GM18519 (cell line): Measurements from ENCODE around the gene EHMT1.
"Not testable (repeated sequence)": the region's sequence is repeated elsewhere in the genome, so short reads cannot be mapped to it uniquely, and the experiment has no call there.

ENCODE experiments used
- ATAC-seq: cut with Tn5 transposase; IDR thresholded peaks from one replicate; pipeline ENCODE4 v1.9.1; 2021; ENCODE audit warnings: mild to moderate bottlenecking, moderate library complexity; ENCODE audit not compliant: unreplicated experiment, low FRiP score

Gene EHMT1

DNA sequence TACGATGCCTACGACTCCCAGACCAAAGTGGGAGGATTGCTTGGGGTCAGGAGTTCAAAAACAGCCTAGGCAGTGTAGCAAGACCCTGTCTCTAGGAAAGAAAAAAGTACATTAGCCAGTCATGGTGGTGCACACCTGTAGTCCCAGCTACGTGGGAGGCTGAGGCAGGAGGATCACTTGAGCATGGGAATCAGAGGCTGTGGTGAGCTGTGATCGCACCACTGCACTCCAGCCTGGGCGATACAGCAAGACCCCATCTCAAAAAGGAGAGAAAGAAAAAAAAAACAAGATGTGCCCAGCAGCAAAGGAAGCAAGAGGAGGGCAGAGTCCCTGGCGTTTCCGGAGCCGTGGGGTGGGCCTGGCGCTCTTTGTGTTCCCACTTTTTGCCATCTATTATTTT lies 179.3 kb downstream of the EHMT1 start:
- no peak for ATAC-seq

DNA sequence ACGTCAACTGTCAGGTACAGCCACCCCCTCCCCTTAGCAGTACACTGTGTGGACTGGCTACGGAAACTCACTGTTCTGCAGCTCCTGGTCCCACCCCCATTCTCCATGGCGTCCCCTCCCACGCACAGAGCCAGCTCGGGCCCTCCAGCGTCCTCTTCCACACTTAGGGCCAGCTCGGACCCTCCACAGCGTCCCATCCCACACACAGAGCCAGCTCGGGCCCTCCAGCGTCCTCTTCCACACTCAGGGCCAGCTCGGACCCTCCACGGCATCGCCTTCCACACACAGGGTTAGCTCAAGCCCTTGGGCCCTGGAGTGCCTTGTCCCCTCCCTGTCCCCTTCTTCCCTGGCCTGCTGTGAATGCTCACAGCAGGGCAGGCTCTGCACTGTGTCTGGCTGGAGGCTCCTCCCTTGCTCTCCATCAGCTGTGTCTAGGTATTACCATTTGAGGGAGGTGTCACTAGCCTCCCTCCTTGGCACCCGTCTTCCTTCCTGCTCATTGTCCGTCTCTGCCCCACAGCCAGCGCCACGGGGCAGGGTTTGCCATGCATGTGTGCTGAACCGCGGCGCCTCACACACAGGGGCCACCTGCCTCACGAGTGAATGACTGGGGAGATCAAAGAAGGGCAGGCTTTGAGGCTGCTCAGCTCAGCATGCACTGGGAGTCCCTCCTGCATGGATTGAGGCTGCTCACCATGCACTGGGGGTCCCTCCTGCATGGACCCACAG lies 180.3 kb downstream of the EHMT1 start:
- ATAC-seq: no peak

DNA sequence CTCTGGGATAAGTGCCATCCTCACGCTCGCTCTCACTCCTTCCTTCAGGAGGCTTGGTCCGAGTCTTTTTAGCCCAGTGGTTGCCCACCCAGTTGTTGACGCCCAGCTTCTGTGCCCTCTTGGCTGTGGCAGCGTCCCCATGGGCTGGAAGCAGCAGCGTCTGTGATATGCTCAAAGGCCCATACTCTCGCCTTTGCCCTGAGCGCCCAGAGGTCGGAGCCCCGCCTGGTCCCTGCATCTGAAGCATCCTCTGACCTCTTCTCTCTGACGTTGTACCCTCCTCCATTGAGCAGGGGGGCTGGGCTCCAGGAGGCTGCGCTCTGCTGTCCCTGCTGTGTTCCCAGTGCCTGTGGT lies 180.8 kb downstream of the EHMT1 start:
- ATAC-seq: no peak

DNA sequence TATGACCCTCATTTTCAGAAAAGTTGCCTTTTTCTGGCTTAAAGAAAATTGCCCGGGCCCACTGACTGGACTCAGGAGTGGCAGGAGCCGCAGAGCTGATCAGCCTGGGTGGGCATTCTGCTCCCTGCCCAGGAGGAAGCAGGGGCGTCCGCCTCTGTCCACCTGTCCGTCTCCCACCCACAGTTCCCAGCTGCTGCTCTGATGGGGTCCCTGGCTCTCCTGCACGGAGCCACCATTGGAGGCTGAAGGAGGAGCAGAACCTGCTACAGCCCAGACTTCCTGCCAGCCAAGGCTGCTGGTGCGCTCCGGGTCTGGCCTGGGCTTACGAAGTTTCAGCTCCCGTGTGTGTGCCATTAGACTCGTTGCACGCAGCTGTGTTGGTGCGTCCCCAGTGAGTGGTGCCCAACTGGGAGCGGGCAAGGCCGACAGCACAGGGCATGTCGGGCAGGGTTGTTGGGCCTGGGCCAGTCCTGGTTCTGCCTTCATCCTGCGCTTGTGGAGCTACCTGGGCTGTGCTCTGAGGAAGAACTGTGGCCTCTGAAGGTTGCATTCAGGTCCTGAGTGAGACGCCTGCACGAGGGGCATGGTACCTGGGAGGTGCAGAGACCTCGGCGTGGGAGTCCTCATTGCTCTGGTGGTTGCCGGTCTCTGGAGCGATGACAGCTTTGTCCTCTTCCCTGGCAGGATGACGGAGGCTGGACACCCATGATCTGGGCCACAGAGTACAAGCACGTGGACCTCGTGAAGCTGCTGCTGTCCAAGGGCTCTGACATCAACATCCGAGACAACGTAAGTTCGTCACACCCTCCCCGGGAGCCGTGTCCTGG lies 181.6 kb downstream of the EHMT1 start:
- ATAC-seq: no peak

DNA sequence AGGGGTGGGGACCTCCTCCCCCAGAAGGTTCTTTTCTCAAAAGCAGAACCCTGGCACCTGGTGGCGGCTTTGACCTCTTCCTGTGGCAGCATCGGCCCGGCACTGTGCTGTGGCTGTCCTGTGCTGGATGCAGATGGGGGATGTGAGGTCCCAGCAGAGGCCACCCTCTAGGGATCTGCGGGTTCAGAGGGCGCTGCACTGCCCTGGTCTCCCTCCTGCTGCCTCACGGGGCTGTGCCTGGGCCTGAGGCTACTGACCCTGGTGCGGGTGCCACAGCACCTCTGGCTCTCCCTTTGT lies 182.2 kb downstream of the EHMT1 start:
- ATAC-seq: no peak

DNA sequence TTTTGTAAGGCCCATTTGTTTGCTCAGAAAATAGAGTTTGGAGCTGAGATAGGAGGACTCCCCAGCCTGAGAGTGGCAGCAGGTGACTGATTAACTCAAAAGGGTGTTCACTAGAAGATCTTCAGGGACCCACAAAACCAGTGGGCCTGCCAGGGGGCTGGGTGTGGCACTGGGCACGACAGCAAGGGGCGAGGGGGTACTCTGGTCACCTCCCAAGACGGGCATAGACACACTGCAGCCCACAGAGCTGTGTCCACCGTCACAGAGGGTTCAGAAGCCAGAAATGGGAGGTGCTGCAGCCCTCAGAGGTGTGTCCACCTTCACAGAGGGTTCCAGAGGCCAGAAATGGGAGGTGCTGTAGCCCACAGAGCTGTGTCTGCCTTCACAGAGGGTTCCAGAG lies 183.2 kb downstream of the EHMT1 start:
- ATAC-seq: no peak

DNA sequence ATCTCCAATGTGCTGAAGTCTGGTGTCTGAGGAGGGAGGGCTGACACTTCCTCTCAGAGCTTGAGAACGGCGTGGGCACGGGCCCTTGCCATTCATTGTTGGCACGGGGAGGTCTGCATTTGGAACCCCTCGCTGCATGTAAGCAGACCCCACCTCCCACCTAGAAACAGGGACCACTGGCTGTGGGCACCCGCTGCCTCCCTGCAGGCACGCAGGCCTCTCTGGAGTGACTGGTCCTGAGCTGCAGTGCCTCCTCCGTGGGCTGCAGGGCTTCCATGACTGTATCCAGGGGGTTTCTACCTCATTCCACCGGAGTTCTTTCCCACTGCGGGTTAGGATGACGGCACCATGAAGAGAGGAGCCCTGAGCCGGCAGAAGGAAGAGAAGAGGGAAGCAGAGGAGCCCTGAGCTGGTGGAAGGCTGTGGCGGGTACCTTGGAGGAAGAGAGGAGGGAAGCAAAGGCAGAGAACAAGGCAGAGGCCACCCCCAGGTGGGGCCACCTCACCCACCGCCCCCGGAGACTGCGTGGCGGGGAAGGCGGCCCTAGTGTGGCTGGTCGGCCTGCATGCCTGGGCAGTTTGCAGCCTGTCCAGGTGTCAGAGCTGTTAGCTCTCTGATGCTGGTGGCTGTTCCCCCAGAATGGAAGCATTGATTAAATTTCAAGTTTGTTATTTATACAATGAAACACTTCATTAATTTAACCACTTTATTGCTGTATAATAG lies 183.9 kb downstream of the EHMT1 start:
- no peak for ATAC-seq

DNA sequence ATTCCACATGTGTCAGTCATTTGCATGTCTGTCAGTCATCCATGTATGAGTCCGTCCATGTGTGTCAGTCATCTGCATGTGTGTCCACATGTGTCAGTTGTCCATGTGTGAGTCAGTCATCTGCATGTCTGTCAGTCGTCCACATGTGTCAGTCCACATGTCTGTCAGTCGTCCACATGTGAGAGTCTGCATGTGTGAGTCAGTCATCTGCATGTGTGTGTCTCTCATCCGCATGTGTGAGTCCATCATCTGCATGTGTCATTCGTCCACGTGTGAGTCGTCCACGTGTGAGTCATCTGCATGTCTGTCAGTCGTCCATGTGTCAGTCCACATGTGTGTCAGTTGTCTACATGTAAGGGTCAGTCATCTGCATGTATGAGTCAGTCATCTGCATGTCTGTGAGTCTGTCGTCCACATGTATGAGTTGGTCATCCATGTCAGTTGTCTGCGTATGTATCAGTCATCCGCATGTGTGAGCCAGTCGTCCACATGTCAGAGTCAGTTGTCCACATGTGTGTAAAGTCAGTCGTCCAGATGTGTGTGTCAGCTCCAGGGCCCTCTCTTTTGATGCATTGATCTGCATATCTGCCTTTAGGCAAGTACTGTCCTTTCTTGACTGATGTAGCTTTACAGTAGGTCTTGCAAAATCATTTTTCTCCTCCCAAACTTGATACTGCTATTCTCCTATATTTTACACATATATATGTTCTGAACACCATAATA lies 186.3 kb downstream of the EHMT1 start:
- no peak for ATAC-seq

DNA sequence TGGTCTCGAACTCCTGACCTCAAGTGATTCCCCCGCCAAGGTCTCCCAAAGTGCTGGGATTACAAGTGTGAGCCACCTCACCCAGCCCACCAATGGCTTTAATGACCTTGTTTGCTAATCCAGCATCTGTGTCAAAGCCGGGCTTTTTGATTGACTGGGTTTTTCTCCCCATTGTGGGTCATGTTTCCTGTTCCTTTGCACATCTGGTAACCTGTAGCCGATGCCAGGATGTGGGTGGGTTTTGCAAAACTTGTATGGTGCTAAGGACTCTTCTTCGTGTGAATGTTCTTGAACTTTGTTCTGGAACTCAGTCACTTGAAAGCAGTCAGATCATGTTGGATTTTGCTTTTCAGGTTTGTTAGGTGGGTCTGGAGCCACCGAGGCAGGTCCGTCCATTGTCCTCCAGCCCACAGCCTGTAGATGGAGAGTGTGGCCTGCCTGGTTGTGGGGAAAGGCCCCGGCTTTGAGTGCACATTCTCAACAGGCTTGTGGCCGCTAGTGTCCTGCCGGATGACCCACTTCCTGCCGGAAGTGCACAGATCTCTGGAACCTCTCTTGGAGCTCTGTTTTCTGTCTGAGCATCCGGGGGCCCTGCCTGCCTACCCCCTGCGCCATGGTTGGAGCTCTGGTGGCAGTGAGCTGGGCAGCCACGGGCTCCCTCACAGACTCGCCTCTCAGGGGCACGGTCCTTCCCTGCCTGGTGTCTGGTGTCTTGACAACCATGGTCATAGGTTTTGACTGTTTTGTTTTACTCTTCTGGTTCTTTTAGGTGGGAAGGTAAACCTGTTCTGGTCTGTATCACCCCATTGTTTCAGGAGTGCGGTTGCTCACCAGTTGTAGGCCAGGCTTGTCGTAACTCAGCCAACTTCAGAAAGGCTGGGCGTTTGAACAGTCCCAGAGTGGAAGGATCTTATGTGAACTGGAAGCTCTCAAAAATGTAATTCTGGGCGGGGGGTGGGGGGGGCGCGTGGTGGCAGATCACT lies 189.2 kb downstream of the EHMT1 start:
- ATAC-seq: no peak

DNA sequence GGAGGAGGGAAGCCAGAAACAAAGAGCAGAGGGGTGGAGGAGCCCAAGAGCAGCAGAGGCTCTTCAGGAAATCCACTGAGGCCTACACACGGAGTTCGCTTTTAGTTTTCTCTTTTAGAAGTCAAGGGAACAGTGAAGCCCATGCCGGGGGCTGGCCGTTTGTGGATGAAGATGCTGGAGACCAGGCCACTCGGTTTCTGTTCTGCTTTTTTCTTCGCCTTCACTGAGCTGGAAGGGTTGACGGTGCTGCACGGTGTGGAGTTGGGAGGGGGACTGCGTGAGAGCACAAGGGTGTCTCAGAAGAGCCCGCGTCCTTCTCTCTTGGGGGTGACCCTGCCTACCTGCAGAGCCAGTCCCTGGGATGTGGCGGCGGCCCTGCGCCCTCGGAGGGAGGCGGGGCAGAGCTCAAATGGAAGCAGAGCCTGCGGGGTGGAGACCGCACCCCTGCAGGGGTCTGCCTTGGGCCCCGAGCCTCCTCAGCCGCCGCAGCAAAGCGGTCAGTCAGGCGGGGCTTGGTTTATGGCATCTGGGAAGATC lies 190.3 kb downstream of the EHMT1 start:
- ATAC-seq: no peak

DNA sequence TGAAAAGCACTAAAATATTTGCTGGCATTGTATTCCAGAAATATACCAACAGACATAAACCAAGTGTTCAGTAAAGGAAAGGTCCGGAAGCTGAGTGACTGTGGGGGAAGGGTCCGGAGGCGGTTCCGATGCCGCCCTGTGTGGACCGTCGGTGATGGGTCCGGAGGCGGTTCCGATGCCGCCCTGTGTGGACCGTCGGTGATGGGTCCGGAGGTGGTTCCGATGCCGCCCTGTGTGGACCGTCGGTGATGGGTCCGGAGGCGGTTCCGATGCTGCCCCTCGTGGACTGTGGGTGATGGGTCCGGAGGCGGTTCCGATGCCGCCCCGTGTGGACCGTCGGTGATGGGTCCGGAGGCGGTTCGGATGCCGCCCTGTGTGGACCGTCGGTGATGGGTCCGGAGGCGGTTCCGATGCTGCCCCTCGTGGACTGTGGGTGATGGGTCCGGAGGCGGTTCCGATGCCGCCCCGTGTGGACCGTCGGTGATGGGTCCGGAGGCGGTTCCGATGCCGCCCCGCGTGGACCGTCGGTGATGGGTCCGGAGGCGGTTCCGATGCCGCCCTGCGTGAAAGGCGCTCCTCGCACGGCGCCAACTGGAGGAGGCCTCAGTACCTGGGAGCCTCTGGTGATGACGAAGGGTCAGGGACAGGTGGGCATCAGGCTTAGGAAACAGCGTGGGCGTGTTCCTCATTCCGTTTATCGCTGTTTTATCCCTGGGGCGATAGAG lies 191.1 kb downstream of the EHMT1 start:
- not testable (repeated sequence) for ATAC-seq

DNA sequence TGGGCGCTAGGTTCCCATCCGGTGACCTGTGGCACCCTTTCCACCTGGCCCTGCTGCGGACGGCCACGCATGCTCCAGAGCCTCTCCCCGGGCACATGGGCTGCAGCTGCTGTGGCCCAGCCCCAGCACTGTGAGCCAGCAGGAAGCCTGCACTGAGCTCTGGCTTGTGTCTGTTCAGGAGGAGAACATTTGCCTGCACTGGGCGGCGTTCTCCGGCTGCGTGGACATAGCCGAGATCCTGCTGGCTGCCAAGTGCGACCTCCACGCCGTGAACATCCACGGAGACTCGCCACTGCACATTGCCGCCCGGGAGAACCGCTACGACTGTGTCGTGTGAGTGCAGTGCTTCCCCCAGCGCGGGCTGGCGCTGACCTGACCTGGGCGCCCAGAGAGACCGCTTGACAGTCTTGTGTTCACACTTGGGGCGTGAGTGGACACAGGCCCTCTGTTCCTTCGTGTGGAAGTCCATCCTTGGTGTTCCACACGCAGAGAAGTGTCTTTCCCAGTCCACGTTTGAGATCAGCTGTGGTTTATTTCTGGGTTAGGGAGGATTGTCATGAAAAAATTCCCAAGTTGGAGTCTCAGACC lies 192.6 kb downstream of the EHMT1 start:
- no peak for ATAC-seq

DNA sequence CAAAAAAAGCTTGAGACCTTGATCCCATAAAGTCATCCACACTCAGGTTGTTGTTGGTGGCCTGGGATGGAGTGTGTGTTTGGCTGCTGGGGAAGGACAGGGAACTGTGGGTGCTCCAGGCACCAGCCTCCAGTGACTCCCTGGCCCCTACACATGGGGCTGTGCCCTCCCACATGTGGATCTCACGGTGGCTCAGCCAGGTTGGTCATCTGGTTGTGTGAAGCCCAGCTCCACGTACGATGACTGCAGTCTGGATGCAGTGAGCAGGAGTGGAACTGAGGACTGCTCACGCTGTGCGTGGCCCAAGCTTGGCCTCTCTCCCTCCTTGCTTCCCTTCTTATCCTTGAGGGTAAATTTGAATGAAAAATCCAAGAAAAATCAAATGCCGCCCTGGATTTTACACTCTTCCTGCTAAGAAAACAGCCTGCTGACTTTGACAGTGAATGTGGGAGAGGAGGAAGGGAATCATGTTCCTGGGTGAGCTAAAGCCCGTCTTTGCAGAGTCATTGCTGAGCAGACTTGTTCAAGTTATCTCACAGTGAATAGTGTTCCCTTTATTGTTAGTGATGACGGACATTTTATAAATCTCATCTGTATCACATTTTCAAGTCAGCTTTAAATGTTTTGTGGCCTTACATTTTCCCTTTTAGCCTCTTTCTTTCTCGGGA lies 193.7 kb downstream of the EHMT1 start:
- ATAC-seq: no peak

DNA sequence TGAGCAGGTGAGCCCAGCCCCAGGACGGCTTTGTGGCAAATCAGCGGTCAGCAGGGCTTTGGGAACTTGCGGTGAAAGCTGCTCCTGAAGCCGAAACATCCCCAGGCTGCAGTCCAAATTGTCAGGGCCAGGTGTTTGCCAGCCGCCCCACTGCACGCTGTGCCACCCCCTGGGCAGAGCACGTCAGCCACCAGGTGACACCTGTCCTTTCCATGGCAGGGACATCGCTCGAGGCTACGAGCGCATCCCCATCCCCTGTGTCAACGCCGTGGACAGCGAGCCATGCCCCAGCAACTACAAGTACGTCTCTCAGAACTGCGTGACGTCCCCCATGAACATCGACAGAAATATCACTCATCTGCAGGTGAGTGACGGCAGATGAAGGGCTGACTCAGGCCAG lies 194.4 kb downstream of the EHMT1 start:
- no peak for ATAC-seq

DNA sequence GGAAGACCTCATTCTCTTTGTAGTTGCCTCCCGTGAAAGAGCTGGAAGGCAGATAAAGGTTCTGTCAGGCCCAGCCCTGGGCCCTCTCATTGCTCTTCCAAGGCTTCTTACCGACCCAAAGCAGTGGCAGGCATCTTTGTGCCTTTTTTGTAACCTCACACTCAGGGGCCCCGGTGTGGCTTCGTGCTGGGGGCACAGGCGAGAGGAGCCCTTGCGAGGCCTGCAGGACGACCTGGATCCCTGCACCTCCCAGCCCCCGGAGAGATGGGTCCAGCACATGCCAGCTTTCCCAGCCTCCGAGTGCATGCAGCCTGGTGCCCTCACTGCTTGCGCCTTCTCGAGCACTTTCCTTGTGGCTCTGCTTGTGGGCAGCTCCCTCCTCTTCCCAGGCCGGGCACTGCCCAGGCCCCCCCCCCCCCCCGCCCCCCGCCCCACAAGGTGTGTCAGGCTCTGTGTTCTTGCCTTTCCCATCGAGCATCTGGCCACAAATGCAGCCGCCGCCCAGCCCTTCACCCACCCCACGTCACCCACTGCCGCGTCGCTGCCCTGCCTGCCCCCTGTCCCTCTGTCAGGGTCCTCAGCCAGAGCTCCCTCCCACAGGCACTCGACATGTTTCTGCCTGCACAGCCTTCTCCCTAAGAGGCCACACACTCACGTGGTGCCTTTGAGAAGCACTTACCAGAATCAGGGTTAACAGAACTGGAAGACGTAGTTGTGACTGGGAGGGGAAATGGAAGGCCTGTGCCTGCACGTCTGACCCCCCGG lies 195.0 kb downstream of the EHMT1 start:
- ATAC-seq: no peak

DNA sequence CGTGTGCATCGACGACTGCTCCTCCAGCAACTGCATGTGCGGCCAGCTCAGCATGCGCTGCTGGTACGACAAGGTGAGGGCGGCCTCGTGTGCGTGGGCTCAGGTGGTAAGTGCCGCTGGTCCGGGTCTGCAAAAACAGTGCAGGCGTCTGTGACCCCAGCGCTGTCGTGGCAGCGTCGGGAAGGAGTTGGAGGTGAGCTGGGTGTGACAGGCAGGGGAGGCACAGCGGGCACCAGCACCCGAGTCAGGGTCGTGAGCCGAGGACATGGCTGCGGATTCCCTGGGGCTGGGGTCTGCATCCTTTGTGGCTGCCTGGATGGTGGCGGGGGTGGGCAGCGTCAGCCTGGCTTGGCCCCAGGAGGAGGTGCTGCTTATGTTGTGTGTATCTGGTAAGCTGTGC lies 195.6 kb downstream of the EHMT1 start:
- no peak for ATAC-seq

DNA sequence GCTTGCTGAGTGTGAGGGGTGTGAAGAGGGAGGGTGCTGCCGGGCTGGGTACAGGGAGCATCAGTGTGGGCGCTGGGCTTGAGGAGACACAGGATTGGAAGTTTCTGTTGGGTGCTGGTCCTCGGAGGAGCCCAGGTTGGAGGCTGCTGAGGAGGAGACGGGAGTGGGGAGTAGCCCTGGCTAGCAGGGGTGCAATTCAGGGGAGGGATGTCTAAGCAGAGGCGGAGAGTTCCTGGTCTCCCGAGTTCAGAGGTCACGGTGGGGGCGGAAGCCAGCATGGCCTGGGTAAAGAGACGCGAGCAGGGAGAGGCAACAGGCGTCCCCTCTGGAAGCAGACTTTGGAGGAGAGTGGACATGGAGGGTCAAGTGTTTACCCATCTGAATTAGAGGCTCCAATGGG lies 196.0 kb downstream of the EHMT1 start:
- no peak for ATAC-seq
